GM12891 (cell line): ENCODE results near the gene TAF1C.

Experiments
- POLR2A ChIP-seq: IDR thresholded peaks from 2 replicates; pipeline ENCODE4 v1.6.1; 2011; ENCODE audit warnings: low read depth, low read length, control low read depth
- TAF1 ChIP-seq: IDR thresholded peaks from 2 replicates; pipeline ENCODE4 v1.6.1; 2011; ENCODE audit warnings: low read depth, low read length, control low read depth

- TF ChIP-seq POLR2A (no peak), TAF1 (no peak)
Observed at GRCh38 chr16:84155771-84156170, 31.1 kb downstream of the TAF1C start.
